ENCODE measurements around the gene DPYSL5.

DNA sequence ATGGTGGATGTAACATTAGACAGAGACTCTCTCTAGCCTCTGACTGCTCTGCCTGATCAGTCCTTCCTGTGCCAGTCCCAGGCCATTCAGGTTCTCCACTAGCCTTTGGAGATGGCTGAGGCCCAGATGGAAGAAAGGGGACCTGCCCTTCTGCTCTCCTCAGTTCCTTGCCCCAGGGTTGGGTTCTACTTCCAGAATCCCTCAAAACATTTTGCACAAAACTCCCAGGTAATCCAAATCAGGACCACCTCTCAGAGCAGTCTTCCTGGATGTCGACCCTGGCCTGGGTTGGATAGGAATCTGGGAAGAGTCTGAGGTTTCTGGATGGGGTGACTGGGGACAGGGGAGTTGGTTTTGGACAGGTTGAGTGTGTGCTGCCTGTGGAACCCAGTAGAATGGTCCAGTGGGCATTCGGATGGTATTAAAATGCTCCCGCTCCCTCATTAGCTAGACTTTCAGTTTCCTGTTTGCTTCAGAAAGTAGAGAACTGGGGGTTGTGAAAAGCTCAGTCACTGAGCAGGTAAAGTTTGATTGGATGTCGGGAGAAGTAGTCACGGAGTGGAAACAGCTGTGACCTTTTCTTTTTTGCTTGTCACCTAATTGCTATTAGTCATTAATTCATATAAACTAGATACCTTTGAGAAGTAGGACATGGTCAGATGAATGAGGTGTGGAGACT, 37.9 kb downstream of the DPYSL5 start:
- TF ChIP-seq, protein P1, sequence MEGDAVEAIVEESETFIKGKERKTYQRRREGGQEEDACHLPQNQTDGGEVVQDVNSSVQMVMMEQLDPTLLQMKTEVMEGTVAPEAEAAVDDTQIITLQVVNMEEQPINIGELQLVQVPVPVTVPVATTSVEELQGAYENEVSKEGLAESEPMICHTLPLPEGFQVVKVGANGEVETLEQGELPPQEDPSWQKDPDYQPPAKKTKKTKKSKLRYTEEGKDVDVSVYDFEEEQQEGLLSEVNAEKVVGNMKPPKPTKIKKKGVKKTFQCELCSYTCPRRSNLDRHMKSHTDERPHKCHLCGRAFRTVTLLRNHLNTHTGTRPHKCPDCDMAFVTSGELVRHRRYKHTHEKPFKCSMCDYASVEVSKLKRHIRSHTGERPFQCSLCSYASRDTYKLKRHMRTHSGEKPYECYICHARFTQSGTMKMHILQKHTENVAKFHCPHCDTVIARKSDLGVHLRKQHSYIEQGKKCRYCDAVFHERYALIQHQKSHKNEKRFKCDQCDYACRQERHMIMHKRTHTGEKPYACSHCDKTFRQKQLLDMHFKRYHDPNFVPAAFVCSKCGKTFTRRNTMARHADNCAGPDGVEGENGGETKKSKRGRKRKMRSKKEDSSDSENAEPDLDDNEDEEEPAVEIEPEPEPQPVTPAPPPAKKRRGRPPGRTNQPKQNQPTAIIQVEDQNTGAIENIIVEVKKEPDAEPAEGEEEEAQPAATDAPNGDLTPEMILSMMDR (IDR thresholded peaks at IDR 0.05) = no peak
- no peak for TF ChIP-seq POLR2A (IDR thresholded peaks at IDR 0.05)

Data from adrenal gland (tissue), 5 donors.